Activated T-helper 9 cell treated with anti-CD3 and anti-CD28 coated beads, Interleukin-2, amount 50 U/mL, for 16 hours (primary cell): ENCODE results near the gene KCNMB2.
"Not testable (repeated sequence)": the region's sequence is repeated elsewhere in the genome, so short reads cannot be mapped to it uniquely, and the experiment has no call there.

Experiments
- DNase-seq: peaks from one replicate; pipeline ENCODE4 v3.0.0-alpha.2; 2020; ENCODE audit warnings: low read depth

Gene KCNMB2

DNA sequence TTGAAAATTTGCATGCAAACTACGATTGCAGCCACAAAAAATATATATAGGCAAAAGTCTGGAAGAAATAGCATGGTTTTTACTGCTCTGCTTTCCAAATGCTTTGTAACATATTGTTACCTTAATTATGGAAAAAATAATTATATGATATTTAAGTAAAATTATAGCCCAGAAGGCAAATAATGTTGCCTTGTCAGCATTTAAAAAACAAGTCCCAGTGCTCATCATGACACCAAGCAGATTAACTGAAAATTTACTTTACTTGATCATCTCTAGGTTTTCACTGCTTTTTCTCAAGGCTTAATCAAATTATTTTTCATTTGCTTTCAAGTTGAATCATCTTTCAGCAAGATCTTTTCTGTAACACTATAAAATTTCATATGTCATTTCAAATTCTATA, 272.5 kb downstream of the KCNMB2 start:
- DNase-seq: no peak

DNA sequence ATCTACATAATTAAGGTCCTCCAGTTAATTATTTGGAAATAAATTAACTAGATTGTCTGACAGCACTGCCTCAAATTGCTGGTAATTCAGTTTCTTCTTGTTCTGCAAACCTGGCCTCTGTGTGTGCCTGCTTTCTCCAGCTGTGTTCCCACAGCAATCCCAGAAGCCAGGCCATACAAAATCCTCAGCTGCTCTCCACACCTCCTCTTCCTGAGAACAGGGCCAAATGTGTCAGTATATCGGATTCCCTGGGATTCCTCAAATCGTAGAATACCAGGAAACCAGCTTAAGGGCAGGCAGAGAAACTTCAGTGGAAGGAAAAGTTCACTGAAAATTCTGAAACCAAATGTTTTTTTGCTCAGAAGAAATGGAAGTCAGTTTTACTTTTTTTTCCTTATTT, 273.9 kb downstream of the KCNMB2 start:
- DNase-seq: no peak

DNA sequence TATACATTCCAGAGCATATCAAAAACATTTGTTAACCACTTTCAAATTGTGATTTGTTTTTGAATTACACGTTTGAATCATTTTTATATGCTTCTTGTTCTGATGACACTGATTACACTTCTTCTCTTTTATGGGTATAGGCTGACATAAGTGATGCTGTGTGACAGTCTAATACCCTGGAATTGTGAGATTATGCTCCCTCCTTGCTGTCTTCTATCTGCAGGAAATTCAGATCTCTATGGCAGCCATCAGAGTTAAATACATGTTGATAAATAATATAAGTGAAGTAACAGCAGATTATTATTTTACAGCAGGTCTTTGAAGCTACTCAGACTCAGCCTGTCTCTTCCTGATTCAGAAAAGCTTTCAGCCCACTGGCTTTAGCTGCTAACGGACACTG, 286.5 kb downstream of the KCNMB2 start:
- DNase-seq: no peak

DNA sequence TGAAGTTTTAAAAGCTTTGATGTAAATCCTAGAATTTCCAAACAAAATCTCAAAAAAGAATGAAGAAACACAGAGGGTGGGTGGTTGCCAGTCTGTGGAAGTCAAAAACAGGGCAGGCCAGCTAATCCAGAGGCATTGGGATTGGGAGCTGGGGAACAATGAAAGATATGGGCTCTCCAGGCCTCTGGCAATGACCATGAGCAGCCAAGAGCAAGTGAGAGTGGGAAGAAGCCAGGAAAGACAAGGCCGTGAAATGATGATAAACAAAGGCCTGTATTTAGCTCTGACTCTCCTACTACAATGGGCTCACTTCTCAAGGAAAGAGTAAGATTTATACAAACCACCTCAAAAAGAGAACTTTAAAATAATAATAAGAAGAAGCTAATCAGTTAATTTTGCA, 286.9 kb downstream of the KCNMB2 start:
- DNase-seq: no peak

DNA sequence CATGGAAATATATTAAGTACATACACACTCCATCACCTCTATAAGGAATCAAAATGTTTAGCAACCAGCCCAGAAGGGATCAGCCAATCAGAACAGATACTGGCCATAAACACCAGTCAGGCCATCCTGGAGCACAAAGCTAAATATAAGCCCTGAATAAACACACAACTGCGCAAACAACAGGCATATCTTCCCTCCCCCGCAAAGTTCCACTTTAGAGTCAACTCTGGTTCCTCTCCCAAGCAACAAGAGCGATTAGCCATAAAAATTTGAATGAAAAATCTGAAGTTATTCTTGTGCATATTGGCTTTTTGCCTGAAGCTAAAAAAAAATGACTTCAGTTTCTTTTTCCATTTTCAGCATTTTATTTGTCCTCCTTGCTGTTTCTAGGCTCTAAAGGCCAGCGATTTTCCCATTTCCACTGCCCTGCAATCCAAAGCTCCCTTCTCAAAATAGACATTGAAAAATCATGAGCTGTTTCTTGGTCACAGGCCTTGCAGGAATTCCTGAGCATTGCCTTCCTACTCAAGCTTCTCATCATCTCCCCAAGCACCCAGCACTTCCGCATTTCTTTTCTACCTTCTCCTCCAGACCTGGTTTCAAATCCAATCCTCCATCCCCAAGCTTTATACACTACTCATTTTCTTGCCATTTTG, 287.5 kb downstream of the KCNMB2 start:
- DNase-seq: no peak

DNA sequence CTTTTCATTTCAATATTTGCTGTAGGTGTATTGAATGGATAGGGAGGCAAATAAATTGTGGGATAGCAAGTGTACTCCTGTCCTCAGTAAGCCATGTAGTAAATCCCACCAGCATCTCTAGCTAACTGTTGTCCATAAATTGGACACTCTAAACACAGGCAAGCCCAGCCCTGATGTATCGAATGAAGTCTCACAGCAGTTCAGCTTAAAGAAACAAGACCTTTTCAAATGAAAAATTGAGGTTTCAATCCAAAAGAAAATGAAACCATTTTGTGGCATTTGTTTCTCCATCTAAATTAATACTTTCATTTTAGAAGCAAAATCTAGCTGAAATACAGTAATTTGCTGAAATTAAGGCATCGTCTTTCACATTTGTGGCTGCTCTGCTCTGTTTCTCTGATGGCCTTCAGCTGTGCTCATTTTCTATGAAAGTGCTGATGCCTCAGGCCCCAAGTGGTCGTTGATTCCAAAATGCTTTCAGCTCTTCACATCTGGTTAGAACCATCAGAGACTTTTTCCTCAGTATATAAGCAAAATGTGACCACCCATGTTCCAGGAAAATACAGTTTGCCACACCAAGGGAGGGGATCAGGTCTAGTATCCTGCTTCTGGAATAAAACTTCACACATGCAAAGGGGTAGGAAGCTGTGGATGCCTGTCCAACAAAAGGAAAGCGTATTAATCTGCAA, 290.3 kb downstream of the KCNMB2 start:
- DNase-seq: no peak

DNA sequence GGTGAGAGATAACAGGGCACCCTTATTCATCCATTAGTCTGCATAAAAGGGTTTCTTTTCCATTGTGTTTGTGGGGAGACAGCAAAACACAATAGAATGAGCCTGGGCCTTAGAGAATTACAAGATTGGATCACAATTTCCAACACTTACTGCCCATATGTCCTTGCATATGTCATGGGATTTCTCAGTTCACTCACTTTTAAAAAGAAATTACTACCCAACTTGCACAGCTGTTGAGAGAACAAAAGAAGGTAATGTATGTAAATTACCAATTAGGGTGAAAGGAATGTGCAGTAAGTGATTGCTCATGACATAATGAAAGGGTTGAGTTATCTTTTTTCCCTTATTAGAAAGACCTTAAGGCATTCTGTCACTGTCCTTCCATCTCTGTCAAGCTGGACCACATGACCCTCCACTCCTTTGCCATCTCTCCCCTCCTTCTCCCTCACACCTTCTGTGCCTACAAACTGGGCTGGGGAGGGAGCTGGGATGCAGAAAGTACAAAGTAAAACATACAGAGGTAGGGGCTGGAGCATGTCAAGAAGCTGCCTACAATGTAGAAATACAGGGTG, 291.1 kb downstream of the KCNMB2 start:
- DNase-seq: no peak

DNA sequence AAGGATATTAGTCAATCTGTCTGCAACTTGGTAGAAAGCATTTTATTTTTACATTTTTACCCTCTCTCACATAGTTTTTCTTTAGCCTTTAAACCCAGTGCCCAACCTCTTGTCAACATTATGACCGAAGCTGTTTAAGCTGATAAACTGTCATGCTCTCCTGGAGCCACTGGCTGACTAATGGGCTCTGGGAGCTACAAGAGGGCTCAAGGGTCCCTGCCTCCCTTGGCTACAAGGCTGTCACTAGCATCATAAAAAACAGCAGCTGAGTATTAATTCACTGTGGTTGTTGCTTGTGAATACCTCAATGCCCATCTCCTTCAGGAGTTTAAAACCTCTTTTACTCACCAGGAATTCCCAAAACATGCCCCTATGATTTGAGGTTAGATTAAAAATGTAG, 297.5 kb downstream of the KCNMB2 start:
- no peak for DNase-seq

DNA sequence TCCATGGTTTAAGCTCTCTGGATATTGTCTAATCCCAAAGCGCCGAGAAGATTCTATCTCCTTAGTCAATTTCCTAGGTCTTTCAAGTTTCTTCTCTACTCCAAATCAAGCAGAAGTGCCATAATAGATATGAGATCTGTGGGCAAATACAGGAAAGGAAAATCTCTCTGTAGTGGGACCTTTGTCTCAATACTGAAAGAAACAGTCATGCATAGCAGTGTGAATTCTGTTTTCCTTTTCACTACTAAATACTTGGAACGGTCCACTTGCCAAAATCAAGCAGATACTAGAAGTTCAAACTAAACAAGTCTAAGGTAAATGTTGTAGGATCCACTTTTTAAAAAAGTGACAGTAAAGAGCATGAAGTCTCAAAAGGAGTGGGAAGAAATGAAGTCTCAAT, 298.8 kb downstream of the KCNMB2 start:
- DNase-seq: no peak

DNA sequence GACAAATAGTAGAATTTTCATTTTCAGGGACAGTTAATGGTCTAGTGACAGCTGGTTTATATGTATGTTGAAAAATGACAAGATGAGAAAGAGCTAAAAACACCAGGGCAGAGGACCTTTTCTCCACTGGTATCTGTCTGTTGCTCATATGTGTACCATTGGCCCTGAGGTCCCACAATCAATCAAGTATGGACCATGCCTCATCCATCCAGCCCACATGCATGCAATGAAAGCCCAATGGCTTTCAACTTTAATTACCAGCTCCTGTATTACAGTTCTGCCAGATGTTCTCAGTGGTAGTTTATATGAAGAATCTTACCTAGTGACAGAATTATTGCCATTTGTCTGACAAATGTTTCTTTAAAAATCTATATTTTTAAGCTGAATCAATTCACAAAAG, 301.3 kb downstream of the KCNMB2 start:
- DNase-seq: no peak

DNA sequence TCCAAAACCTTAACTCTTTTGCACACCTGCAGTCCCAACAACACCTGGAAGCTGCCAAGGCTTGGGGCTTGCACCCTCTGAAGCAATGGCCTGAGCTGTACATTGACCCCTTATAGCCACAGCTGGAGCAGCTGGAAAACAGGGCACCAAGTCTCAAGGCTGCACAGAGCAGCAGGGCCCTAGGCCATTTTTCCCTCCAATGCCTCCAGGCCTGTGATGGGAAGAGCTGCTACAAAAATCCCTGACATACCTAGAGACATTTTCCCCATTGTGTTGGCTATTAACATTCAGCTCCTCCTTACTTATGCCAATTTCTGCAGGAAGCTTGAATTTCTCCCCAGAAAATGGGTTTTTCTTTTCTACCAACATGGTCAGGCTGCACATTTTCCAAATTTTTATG, 304.4 kb downstream of the KCNMB2 start:
- DNase-seq: no peak

DNA sequence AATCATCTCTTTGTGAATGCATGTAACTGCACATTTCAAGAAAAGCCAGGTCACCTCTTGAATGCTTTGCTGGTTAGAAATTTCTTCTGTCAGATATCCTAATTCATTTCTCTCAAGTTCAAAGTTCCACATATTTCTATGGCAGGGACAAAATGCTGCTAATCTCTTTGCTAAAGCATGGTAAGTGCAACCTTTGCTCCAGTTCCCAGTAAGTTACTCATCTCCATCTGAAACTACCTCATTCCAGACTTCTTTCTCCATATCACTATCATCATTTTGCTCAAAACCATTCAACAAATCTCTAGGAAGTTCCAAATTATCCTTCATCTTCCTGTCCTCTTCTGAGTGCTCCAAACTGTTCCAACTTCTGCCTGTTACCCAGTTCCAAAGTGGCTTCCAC, 304.8 kb downstream of the KCNMB2 start:
- DNase-seq: no peak

DNA sequence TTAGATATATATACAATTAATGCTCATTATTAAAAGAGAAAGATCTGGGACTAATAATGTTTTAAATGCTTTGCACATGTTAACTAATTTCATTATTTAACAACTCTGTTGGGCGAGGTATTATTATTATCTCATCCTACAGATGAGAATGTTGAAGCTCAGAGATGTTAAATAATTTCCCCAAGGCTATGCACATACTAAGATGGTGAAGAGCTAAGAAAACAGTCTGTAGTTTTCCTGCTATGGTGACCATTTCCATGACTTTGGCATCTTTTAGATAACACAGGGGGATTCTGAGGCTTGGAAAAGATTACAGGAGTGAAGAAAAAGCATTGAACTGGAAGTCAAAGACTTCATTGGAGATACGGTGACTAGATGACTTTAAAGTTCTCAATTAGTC, 308.7 kb downstream of the KCNMB2 start:
- DNase-seq: no peak

DNA sequence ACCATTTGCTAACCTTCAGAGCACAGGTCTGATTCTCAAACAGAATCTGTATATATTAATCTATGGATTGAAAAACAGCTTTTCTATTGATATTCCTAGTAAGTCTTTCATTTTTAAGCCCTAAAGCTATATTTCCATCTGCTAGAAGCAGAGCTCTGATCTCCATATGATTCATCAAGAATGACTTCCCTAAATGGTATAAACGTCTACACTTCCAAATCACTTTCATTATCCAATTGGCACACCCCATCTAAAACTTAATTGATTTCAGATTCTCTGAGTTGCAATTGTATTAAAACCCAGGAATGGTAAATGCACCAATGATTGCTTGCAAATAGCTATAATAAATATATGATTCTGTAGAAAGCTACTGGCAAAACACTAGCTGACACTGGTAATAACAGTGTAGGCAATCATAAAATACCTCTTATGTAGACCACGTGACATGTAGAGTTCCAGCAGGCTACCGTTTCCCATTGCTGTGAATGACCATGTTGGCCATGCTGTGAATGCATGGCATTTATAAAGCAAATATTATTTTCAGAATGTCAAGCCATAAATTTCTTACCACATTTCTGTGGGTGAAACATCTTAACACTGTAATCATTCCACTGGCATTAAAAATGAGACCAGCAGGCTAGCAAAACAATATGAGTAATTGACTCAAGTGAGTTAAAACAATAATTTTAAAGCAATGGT, 309.3 kb downstream of the KCNMB2 start:
- DNase-seq: no peak

DNA sequence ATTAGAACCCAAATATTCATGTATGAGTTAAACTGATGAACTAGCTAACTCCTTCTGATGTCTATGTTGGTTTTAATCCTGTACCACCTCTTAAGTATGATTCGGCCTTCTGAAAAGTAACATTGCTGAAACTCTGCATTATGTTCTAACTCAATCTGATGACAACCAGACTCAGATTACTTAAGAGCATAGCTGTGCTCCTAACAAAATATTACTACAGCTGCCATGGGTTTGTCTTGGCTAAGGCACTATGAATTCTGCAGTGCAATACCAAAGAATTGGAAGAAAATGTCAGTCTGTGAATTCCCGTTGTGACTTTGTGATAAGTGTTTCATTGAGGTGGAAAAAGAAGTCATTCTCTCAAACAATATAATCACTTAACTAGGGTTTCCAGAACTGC, 311.0 kb downstream of the KCNMB2 start:
- no peak for DNase-seq

DNA sequence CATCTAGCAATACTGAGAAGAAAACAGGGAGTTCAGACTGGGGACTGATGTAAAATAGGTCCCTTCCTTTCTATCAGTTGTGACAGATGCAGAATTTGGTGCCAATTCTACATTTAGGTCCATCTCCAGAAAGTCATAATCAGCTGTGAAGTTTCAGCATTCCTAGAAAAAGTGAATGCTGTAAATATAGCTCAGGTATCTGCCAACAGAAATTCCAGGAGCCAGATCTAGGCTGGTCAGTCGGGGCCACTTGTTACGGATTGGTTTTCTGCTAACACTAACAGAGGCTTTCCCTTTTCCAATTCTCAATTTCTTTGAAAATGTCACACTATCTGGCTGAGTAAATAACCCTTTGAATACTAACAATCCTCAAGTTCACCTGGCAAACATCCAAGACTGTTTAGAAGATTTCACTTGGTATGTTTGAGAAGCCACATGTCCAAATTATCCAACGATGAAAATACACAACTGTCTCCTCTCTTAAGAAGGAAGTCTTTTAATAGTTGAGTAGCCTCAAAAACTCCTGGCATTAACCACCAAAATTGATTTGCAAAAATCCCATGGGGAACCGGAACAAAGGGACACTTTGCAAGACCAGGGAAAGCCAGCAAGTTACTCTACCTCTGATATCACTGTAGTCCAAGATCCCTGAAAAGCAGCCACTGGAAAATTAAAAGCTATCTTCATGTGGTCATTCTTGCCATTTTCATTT, 313.1 kb downstream of the KCNMB2 start:
- DNase-seq: no peak

DNA sequence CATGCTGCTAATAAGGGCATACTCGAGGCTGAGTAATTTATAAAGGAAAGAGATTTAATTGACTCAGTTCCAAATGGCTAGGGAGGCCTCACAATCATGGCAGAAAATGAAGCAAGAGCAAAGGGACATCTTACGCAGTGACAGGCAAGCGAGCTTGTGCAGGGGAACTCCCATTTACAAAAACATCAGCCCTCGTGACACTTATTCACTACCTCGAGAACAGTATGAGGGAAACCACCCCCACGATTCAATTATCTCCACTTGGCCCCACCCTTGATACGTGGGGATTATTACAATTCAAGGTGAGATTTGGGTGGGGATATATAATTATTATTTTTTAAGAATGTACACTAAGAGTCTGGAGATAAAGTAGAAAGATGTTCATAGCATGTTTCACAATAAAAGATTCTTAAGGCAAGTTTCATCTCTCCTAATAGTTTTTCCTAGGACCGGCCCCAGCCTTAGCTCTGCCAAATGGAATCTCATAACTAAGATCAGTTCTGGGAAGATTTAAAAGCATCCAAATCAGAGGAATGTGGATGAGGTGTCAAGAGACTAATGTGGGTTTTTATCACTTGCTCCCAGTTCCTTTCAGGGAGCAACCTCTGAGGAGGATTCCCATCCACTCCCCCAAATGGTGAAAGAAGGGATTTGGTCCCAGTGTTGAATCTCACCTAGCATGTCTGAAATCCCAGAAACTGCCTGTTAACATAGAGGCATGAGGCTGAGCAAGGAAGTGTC, 314.4 kb downstream of the KCNMB2 start:
- no peak for DNase-seq

DNA sequence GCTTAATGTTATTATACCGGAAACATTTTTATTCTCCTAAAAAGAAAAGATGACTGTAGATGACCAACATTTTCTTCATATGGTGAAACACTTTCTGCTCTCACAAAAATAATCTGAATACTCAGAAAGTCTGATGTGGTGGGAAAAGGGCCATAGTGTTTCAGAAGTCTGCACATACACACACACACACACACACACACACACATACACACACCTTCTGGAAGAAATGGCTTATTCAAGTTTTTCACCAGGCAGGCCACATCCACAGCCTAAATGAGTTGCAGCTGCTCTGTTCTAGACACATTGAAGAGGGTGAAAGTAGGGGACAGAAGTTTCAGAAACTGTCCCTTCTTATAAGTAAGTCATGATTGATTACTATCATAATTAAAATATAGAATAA, 315.3 kb downstream of the KCNMB2 start:
- no peak for DNase-seq

DNA sequence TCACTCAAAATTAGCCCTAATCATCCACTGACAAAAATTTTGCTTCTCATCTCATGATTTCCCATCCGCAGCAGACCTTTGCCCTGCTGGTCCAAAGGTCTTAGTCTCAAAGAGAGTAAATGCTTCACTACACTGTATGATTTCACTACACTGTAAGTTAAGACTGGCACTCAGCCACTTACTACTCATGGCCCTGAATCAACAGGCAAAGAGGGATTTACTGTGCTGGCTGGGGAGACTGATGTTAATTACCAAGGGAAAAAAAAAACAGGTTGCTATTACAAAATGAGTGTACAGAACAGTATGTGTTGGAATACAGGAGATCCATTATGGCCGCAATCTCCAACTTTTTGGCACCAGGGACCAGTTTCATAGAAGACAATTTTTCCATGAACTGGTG, 320.6 kb downstream of the KCNMB2 start:
- no peak for DNase-seq

DNA sequence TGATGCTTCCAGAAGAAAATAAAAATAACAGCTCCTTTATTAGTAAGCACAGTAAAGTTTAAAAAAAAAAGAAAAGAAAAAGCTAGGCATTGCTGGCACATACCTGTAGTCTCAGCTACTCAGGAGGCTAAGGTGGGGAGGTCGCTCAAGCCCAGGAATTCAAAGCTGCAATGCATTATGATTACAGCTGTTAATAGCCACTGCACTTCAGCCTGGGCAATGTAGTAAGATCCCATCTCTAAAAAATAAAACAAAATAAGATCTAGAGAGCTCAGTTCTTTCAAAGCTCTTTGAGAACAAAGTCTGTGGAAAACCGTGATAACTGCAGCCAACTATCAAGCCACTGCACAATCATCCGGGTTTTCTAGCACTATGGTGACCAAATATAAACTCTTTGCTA, 323.1 kb downstream of the KCNMB2 start:
- DNase-seq: no peak

DNA sequence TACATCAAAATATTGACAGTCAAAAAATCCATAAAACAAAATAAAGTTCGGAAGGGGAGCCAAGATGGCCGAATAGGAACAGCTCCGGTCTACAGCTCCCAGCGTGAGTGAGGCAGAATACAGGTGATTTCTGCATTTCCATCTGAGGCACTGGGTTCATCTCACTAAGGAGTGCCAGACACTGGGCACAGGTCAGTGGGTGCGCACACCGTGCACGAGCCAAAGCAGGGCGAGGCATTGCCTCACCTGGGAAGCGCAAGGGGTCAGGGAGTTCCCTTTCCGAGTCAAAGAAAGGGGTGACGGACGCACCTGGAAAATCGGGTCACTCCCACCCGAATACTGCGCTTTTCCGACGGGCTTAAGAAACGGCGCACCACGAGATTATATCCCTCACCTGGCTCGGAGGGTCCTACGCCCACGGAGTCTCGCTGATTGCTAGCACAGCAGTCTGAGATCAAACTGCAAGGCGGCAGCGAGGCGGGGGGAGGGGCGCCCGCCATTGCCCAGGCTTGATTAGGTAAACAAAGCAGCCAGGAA, 323.7 kb downstream of the KCNMB2 start:
- not testable (repeated sequence) for DNase-seq

DNA sequence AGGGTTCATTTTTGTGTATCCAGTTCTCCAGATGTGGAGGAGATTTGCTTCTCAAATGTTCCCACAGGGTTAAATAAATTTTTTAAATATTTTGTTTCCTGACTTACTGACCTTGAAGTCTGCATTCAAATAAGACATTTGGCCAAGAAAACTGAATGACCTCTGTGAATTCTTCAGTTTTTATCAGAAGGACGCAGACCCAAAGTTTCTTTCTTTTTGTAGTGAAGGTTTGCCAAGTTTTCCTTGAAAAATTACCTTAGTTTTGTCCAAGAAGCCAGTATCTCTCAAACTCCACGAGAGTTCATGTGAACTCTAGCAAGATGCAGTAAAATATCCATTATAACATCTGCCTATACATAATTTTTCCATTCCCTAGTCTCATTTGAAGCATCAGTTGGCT, 332.4 kb downstream of the KCNMB2 start:
- DNase-seq: no peak
